Left forelimb (tissue), 1 donor: ENCODE data around the gene BEND5.
A peak's percentile ranks its signal among the peaks of the same experiment; 100 is the strongest.

Source experiments
- DNase-seq: peaks from one replicate; pipeline ENCODE4 v3.0.0-alpha.2; 2018; ENCODE audit warnings: low spot score

Gene BEND5, protein sequence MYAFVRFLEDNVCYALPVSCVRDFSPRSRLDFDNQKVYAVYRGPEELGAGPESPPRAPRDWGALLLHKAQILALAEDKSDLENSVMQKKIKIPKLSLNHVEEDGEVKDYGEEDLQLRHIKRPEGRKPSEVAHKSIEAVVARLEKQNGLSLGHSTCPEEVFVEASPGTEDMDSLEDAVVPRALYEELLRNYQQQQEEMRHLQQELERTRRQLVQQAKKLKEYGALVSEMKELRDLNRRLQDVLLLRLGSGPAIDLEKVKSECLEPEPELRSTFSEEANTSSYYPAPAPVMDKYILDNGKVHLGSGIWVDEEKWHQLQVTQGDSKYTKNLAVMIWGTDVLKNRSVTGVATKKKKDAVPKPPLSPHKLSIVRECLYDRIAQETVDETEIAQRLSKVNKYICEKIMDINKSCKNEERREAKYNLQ

DNA sequence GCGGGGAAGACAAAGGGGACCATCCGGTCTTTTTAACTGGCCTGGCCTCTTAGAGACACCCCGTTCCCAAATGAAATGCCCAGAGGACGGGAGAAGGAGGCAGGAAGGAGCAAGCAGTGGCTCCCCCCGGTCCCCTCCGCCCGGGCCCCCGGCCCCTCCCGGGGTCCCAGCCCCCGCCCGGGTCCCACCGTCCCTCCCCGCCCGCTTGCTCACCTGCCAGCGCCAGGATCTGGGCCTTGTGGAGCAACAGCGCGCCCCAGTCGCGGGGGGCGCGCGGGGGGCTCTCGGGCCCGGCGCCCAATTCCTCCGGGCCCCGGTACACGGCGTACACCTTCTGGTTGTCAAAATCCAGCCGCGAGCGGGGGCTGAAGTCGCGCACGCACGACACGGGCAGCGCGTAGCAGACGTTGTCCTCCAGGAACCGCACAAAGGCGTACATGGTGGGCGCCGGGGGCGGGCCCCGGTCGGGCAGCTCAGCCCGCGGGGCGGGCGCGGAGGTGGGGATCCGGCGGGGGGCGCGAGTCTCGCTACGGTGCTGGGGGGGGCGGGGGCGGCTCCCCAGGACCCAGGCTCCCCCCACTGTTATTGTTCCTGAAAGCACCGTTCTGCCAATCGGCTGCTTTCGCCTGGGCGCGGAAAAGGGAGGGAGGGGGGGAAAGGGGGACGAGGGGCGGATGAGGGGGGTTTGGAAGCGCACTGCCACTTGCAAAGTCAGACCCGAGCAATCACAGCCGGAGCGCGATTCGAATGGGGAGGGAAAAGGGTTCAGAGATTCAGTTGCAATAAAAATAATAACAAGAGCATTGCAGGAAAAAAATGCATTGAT is at the start of gene BEND5:
Gene BEND5 (minus strand): TSS at position 499 of the 826 bp plus-strand sequence. CDS start 60 bp downstream, at position 439.
- DNase-seq, result peak; percentile 89

DNA sequence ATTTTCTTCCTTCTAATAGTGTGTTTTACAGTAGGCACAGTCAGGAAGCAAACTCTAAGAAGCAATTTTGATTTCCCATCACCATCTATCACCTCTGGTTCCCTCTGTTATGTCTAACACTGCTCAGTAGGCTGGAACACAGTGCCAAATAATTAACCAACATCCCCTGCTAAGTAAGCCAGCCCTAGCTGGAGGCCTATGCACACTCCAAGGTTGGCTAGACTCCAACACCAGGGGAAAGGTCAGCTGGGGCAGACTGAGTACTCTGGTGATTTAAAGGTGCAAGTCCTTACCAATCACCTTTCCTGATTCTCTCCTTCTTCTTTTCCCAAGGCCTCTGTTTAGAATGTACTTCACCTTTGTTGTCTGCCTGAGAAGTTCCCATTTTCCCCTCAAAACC is 46.5 kb upstream of the BEND5 start:
- DNase-seq, result no peak

DNA sequence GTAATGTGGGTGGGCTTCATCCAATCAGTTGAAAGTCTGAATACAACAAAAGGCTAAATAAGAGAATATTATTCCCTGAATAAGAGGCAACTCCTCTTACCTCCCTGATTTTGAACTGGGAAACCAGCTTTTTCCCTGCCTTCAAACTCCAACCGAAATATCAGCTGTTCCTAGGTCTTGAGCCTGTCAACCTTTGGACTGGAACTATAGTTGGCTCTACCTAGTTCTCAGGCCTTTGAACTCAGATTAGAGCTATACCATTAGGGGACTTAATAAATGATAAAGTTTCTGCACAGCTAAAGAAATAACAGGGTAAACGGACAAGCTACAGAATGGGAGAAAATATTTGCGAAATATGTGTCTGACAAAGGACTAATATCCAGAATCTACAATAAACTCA is 43.8 kb upstream of the BEND5 start:
- no peak for DNase-seq

DNA sequence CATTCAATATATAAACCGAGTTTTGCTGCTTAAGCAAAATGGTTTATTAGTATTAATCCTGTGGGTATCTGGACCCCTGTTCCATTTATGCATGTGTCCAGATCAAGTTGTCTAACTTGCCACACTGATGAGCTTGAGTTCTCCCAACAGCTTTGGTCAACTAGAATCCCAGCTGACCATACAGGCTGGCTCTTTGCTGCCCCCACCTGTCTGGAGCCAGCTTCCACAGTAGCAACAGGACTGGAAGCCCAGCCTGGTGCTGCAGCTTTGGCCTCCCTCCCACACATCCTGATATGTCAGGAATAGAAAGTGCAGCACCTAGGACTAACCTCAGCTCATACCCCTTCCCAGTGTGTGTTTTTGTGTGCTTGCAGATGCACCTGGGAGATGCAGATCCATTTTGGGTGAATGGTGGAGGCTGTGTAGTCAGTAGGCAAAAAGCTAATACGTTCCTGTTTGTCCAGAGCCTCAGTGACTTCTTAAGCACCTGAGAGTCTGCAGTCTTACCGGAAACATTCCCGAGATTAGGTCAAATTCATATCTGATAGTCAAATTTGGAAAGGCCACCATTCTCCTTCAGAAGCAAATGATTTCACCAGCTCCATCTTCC is 40.9 kb upstream of the BEND5 start:
- peak; percentile 72 for DNase-seq

DNA sequence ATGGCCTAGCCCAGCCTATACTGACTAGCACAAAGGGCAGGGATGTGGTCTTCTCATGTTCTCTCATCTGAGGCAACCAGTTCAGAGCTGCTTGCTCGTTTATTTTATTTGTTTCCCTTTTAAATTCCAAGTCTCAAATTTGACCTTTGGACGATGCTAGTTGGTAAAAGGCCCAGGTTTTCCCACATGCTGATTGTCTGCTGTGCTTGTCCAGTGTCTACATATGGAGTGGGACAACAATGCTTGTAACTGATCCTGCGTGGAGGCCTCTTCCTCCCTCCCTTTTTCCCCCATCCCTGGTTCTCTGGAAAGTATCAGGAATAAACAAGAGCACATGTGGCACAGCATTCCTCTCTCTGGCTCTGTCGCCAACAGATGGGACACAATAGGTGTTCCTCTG is 34.0 kb upstream of the BEND5 start:
- no peak for DNase-seq

DNA sequence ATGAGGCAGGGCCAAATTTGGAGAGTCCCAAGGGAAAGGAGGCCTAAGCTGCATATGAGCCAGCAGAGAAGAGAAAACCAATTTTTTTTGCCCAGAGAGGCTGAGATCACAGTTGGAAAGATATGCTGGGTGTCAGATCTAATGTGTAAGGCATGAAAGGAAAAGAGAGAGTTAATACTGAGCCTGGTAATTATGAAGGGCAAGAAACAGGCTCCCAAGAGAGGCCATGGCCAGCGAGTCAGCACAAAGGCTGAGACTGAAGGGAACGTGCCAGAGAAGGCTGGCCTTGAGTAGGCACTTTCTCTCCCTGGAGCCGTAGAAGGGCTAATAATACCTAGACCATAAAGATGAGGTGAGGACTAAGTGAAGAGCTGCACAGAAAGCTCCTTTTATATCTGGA is 31.8 kb upstream of the BEND5 start:
- DNase-seq, result no peak

DNA sequence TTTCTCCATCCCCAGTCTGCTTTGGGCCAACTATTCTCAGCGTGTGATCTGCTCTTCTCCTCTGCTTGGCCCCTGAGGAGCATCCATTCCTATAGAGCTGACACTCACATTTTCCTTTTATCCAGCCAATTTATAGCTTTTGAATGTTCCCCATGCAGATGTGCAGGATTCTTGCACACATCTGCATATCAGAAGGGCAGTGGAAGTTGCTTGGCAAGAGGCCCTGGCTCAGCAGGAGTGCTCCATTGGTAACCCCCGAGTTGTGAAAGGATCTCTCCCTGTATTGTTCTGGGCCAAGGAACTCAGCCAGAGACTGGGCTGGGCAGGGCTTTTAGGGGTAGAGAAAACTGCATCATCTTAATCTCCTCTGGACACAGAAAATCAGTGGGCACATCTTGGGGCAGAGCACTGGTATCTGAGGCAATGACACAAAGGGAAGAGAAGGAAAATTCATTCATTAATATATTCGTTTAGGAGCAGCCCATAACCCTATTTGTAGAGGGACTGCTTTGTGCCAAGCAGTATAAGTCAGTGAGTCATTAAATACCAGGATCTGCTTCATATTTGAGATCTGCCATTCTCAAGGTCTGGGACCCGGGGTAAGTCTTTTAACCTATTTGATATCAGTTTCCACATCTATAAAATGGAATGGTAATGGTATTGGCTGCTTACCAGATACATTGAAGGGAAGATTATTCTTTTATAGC is 31.0 kb upstream of the BEND5 start:
- no peak for DNase-seq

DNA sequence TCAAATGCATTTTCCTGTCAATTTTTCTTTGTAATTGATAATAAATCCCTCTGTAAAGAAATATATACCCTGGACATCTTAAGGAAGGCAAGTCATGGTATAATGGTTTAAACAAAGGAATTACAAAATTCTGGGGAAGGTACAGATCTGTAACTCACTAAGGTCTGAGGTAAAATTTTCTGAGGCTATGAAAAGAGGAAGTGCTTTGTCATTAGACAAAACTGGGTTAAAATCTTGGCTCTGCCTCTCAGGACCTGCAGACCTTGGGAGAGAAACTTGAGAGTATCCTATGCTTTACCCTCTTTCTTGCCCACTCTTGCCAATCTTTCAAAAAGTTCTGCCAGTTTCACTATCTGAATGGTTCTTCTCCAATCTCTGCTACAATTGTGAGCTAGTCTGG is 26.8 kb upstream of the BEND5 start:
- no peak for DNase-seq

DNA sequence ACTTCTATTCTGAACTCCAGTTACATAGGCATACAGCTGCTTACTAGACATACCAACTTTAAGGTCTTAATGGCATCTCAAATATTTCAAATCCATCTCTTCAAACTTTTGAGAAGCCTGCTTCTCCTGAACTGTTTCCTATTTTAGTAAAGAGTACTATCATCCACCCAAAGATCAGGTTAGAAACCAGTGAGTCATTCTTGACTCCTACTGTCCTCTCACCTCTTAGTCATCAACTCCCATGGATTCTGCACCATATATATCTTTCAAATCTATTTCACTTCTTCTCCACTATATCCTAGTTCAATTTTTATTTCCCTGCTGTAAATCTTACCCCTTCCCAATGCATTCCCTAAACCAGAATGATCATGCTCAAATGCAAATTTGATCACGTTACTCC is 18.1 kb upstream of the BEND5 start:
- no peak for DNase-seq

DNA sequence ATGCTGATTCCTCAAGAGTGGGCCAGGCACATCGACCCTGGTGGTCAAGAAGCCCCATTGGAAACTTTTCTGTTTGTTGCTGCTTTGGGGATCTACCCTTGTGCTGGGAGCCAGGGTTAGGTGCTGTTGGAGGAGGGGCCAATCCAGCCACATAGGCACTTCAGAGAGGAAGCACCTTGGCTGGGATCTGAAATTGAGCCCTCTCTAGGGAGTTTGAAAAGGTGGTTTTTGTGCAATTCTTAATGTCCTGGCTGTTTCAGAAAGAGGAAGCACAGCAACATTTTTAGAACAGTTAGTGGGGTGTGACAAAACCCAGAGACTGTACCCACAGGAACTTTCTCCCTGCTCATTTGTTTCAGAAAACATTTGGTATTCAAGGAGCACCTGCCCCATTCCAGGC is 17.2 kb upstream of the BEND5 start:
- DNase-seq, result no peak

DNA sequence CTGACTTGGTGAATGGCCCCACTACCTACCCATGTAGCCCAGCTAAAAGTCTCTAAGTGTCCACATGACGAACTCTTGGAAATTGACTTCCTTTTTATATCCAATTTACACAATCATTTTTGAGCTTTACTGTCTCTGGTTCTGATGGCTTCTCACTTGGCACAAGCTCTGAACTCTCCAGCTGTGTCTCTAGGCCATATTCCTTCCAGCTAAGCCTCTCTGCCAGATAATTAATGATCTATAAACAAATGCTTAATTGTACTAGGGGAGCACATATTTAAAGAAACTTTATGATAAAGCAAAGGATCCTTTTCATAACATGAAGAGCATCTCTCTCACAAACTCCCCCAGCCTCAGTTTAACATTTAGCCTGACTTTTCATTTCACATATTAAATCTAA is 16.3 kb upstream of the BEND5 start:
- no peak for DNase-seq

DNA sequence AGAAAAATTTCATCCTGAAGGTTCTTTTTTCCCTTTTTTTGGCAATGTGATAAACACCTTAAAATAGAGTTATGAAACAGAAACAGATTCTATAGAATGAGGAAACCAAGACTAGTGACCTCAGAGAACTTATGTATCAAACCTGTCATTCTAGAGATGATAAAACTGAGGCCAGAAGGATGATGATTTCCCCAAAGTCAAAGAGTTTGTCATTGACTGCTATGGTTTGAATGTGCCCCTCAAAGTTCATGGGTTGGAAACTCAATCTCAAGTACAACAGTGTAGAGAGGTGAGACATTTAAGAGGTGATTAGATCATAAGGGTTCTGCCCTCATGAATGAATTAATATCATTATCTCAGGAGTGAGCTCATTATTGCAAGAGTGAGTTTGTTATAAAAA is 13.7 kb upstream of the BEND5 start:
- no peak for DNase-seq

DNA sequence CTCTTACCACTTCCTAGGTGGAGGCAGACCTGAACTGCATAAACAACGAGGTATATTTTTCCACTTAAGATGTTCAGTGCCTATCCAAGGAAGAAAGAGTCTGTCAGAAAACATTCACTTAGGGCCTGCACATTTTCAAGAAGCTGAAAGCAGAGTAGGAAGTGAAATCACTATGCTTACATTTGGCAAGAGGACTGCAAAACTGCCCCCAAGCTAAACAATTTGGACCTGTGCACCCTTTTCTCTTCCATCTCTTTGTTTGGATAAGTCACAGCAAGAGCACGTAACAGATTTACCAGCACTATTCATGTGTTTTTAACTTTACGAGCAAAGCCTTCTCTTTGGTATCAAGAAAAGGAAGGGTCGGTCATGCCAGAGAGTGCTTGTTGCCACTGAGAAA is 13.2 kb upstream of the BEND5 start:
- DNase-seq, result no peak

DNA sequence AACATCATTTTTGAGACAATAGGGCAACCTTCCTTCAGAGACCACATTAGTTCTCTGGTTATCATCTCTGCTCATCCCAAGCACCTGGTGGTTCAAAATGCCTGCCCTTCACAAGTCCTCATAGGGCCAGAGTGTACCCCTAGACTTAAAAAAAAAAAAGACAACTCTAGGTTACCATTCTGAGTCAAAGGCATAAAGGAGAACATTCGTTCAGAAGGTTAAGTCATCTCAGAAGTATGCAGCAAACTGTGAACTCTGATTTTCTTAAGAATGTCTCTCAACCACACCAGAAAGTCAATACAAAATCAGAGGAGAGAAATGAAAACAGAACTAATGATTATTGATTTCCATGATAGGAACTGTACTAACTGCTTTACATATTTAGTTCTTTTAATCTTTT is 9.2 kb upstream of the BEND5 start:
- DNase-seq, result no peak

DNA sequence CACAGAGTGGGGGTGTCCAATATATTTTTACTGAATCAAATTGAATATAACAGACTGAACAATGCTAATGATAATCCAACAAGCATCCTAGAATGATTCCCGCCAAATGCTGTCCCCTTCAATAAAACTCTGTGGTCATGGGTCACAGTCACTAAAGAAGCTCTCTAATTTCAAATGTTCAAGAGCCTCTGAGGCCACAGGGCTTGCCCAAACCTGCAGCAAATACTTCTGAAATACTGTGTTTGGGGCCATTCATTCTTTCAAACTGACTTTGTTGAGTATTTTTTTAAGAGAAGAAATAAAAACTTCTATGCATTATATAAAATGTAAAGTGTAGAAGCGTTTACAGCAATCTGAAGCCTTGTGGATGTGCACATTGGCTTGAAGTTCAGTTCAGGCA is 7.6 kb upstream of the BEND5 start:
- DNase-seq, result no peak

DNA sequence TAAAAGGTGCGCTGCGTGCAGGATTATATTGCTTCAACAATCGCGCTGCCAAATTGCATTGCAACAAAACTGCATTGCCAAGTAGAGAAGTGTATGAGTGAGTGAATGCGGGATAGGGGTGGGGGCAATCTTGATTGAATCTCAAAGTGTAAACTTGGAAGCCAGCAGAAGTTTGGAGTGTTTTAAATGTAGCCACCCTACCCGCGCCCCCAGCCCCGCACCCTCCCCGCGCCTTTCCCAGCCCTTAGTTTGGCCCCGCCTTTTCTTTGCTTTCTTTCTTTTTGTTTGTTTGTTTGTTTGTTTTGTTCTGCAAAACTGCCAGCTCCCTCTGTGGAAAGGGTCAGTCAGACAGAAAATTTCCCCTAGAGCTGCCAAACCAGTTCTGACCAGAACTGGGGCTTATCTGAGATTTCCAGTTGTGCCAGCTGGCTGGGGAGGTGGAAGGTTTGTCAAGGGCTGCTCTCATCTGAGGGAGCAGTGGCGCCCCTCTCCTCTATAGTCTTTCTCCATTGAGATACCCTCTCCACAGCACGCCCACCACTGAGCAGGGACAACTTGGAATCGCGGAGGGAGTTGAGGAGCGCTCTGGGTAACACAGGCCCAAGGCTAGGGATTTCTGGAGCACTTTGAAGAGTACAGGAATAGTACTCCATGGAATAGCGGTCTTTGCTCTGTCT is 666 bp upstream of the BEND5 start:
- DNase-seq, result no peak

DNA sequence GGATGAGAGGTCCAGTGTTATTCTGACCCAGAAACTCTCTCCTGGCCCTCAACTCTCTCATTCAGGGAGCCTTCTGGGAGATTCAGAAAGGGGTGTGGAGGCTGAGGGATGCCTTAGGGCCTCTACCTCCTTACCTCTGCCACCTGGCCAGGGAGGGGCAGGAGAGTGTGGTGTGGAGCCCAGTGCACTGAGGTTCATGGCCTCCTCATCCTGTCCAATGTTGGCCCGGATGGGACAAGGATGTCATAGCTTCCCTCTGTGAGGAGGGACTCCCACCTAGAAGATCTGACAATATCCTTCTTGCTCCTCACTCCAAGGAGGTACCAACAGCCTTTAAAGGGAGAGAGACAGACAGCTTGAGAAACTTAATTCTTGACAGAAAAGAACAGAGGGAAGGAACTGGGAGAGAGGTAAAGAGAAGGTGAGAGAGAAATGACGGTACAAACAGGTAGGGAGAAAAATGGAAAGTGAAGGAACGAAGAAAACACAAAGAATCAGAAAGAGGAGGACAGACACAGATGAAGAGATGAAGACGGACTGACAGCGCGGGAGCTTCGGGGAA is 779 bp downstream of the BEND5 start:
- DNase-seq, result no peak

DNA sequence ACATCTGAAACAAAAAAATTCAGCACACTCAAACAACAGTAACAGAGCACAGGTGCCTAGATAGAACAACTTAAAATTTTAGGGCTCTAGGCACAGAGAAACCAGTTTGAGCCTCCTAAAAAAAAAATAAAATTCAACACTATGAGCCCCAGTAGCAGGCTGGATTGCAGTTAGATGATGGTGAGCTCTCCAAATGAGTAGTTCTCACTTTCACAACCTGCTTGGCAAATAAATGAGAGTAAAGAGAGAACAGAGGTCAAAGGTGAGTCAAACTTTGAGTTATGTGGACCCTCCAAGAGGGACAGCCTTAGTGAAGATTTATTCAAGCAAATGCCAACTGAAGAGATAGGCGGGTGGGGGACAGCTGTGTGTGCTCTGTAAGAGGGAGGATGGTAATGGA is 3.6 kb downstream of the BEND5 start:
- DNase-seq, result no peak

DNA sequence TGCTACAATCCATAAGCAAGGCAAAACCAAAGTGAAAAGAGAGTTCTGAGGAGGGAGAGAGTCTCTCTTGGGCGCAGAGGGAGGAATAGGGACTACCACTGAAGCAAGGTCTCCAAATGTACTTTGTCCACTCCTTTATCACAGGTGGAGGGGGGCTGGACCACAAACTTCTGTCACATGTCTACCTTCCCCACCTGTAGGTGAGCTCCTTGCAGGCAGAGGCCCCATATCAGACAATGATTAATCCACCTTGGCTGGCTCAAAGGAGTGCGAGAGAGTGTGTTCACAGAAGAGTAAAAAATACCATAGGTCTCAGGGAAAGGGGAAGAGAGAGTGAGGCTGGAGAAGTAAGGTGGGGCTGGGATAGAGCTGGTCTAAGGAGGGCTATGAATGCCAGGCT is 4.5 kb downstream of the BEND5 start:
- DNase-seq, result no peak

DNA sequence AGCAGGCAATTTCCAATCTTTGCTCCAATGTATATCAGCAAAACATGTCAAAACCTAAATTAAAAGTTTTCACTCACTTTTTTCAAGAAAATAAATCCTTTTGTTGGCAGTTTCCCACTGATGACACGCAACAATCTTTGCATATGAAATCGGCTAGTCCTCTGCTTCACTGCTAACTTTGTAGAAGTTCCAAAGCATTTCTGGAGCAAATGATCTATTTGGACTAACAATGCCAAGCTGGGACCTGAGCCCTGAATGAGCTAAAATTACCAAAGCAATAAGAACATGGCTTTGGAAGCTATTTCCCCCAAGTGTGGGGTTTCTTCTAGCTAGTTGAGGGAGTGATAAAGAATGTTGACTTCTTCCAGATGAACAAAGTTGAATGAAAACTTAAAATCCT is 5.1 kb downstream of the BEND5 start:
- no peak for DNase-seq

DNA sequence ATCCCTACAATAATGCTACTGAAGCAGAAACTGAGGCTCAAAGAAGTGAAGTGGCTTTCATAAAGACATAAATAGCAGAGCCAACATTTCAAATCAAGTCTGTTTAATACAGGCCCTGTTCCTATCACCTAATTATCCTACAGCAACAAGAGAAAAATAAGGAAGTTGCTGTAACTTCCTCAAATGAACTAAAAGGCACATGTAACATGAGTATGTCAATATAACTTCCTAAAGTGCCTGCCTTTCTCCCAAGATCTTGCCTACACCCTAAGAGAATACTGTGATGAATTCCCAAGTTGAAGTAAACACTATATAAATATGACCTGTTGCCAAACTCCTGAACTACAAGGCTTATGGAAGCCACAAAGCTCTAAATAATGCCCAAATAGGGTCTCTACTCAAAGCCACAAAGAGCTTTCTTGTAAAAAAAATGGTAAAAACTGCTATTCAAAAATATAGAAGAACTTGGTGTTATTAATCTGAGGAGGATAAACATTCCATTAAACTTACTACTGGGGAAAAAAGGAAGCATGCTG is 8.6 kb downstream of the BEND5 start:
- DNase-seq, result no peak
